K562 treated with DMSO at 1 percent for 4 hours (cell line): ENCODE measurements around the gene RSPH4A. TPM values are rescaled to one million over a fixed set of nuclear protein-coding genes. Genes with fewer than 3 reads are reported as not detected.

Source experiments
- total RNA-seq: library from RNA; unstranded; fragments of 300-600 nt; gene quantifications from 2 replicates; pipeline ENCODE4 v1.2.3, GENCODE V29; 2022; ENCODE audit not compliant: insufficient read depth

Gene RSPH4A
- 0.34 and 0.91 TPM in 2 replicates for total RNA-seq

DNA sequence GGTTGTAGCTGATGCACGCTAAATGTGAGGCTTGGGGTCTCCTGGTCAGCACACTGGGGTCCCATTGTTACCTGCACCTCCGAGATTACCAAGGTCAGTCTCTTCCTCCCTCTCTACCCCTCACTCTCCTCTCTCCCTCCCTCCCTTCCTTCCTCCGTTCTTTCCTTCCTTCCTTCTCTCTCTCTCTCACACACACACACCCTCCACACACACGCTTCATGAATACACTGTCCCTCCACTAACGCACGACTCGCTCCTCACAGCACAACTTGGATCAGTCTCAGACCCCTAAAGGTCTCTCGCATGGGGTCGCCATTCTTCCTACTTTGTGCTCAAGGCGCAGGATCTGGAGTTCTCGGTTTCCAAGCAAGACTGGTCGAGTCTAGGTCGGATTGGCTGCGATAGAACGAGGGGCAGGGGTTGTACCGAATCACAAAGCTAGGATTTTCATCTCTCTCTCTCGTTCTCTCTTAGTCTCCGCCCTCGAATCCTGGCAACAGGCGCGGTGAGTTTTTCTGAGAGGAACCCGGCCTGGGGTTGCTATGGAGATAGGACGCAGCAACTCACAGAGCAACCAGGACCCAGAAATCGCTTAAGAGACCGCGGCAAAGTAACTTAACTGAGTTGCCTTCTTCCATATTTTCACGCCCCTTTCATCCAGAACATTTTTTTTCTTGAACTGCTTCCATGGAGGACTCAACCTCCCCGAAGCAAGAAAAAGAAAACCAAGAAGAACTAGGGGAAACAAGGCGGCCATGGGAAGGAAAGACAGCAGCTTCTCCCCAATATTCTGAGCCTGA lies at the start of gene RSPH4A:
TSS of gene RSPH4A (plus strand) at position 543 of the 800 bp plus-strand sequence. CDS start at position 688, 145 bp downstream.

DNA sequence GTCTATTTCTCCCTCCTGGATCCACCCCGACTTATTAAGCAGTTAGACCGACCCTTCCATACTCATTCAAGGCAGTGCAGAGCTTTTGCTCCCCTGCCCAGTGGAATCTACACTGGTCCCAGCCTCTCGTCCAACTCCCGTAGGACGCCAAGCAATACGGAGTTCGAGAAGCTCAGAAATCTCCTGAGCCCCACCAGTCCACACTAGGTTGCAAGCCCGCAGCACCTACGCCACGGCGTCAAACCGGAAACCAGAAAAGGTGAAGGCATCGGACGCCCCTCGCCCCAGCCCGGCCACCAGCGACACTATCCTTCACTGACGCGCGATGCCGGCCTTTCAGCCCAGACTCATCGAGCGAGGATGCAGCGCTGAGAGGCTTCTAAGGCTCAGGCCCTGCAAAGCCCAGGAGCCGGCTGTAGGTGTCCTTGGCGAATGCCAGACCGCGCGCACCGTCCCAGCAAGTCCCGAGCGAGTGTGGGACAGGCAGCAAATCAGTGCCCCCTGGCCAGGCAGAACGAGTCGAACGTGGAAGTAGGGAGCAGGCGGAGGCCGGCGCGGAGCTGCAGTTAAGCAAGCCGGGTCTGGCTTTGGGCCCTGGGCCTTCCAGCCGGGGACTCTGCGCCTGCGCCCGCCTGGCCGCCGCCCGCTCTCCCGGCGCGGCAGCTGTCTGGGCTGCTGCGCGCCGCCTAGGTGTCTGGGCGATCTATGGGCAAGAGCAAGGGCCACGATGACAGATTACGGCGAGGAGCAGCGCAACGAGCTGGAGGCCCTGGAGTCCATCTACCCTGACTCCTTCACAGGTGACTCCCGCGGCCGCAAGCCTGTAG lies 45.2 kb upstream of the RSPH4A start, which contains the start of gene RWDD1:
TSS of gene RWDD1 (plus strand) at position 649 of the 827 bp plus-strand sequence. CDS start at position 728, 79 bp downstream.

DNA sequence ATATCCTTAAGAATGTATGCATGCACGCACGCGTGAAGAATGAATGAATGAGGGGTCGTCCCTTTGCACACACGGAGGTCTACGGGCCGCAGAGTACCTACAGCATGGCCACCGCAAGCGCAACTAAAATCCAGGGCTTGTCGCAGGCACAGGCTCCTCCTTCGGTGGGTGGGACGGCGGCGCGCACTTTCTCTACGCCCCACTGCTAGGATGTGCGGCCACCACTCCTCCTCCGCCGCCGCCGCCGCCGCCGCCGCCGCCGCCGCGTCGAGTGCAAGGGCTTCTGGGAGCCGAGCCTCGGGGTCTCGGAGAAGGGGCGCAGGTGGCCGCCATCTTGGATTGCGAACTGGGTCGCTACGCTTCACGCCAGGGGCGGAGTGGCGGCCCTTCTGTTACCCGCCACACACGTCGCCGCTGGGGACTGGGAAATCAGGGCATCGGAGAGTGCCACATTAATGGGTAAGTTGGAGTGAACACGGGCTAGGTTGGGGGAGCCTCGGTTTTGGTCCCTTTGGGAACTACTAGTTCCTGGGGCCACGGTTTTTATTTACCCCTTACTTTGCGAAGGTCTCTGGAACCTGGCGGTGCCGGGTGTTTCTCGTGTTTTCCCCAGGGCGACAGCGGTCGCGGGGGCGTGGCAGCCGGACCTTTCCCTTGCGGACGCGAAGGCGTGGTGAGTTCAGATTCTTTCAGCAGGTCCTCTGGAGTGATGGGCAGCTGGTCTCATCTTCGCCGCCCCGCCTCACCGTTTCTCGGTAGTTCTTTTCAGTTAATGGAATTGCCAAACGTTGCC lies 64.8 kb downstream of the RSPH4A start, which contains the start of gene KPNA5:
TSS of gene KPNA5 (plus strand) at position 332 of the 793 bp plus-strand sequence. CDS start at position 456, 124 bp downstream.

Other genes starting within 250 kb of the RSPH4A start
- gene DSE, start 245.5 kb upstream of the RSPH4A start, total RNA-seq: 0.71 and 2.1 TPM in 2 replicates
- not detected in 2 replicates for gene CALHM6, start 155.1 kb upstream of the RSPH4A start, total RNA-seq
- not detected in 2 replicates for gene CALHM5, start 104.8 kb upstream of the RSPH4A start, total RNA-seq
- gene TRAPPC3L, start 70.8 kb upstream of the RSPH4A start, total RNA-seq: not detected in 2 replicates
- gene CALHM4, start 62.7 kb upstream of the RSPH4A start, total RNA-seq: not detected in 2 replicates
- gene RWDD1, start 45.0 kb upstream of the RSPH4A start, total RNA-seq: 21.0 and 25.4 TPM in 2 replicates
- 11.2 and 16.8 TPM in 2 replicates for gene ZUP1, start 52.3 kb downstream of the RSPH4A start, total RNA-seq
- 1.8 and 3.6 TPM in 2 replicates for gene KPNA5, start 64.7 kb downstream of the RSPH4A start, total RNA-seq
- gene FAM162B, start 149.2 kb downstream of the RSPH4A start, total RNA-seq: not detected in 2 replicates
- not detected in 2 replicates for gene GPRC6A, start 212.6 kb downstream of the RSPH4A start, total RNA-seq